T-cell (primary cell): Measurements from ENCODE around the gene LUZP2. TPM values are rescaled to one million over a fixed set of nuclear protein-coding genes. Genes with fewer than 3 reads are reported as not detected.

Source experiments
- ATAC-seq, 4 experiments: fragments of 200-7000 bp in 3 of 4; fragments of 150-1000 bp in 1 of 4; cut with Tn5 transposase; replicated peaks in 1 of 4; 1 replicate in 3 of 4; 2 replicates in 1 of 4; pipeline ENCODE4 v1.10.0; 2021; ENCODE audit warnings: moderate library complexity in 3 of 4, mild to moderate bottlenecking in 2 of 4, moderate number of reproducible peaks in 1 of 4
- CTCF ChIA-PET, 2 donors: fragments of 300-600 bp; sonication (Branson Sonifier 250); formaldehyde crosslinking; loops; one replicate each; lab custom pipeline; 2022; ENCODE audit warnings: antibody characterized with exemption in 2 of 2; lab: Charles Lee
- POLR2A ChIA-PET, 2 donors: fragments of 300-600 bp; sonication (Branson Sonifier 250); formaldehyde crosslinking; loops; one replicate each; lab custom pipeline; 2022; ENCODE audit warnings: antibody characterized with exemption in 2 of 2; lab: Charles Lee
- DNase-seq, 35 experiments: peaks; one replicate each; pipeline versions ENCODE4 v3.0.0 to v3.0.0-alpha.2; 2013 to 2023
- H3K27ac ChIP-seq: one replicate; pipeline ENCODE4 v1.5.1; 2013; ENCODE audit warnings: low read length
- H3K27me3 ChIP-seq, 2 experiments: replicated peaks in 1 of 2; 1 replicate in 1 of 2; 2 replicates in 1 of 2; pipeline versions ENCODE4 v1.6.1 to v1.7.0; 2013; ENCODE audit warnings: low read length in 1 of 2, mixed read lengths in 1 of 2; ENCODE audit not compliant: control insufficient read depth in 2 of 2, insufficient read depth in 2 of 2; ENCODE audit errors: extremely low read depth in 1 of 2
- H3K36me3 ChIP-seq, 2 donors: 1 replicate in 1 of 2; 2 replicates in 1 of 2; pipeline versions ENCODE4 v1.6.1 to v1.7.0; 2013; ENCODE audit warnings: low read length in 1 of 2; ENCODE audit not compliant: control insufficient read depth in 2 of 2, insufficient read depth in 1 of 2; ENCODE audit errors: extremely low read depth in 1 of 2
- H3K4me1 ChIP-seq, 2 experiments: 1 replicate in 1 of 2; 2 replicates in 1 of 2; pipeline versions ENCODE4 v1.6.1 to v1.7.0; 2013; ENCODE audit warnings: low read length in 2 of 2, mixed read lengths in 1 of 2; ENCODE audit not compliant: insufficient read depth in 2 of 2, control insufficient read depth in 1 of 2; ENCODE audit errors: extremely low read depth in 1 of 2
- H3K4me3 ChIP-seq, 2 donors: 1 replicate in 1 of 2; 2 replicates in 1 of 2; pipeline versions ENCODE4 v1.5.1 to v1.7.0; 2013; ENCODE audit warnings: mild to moderate bottlenecking in 2 of 2, low read length in 1 of 2, moderate library complexity in 1 of 2; ENCODE audit not compliant: control insufficient read depth in 1 of 2; ENCODE audit errors: extremely low read depth in 1 of 2
- H3K9me3 ChIP-seq: 2 replicates; pipeline ENCODE4 v1.7.0; 2013
- H3K27ac Mint-ChIP-seq, 2 donors: one replicate each; pipeline ENCODE4 v1.8.0; 2020 to 2021; ENCODE audit warnings: mild to moderate bottlenecking in 2 of 2, mixed read lengths in 2 of 2
- H3K27me3 Mint-ChIP-seq, 2 donors: one replicate each; pipeline ENCODE4 v1.8.0; 2021 to 2022; ENCODE audit warnings: mixed read lengths in 2 of 2
- H3K36me3 Mint-ChIP-seq: one replicate; pipeline ENCODE4 v1.8.0; 2021; ENCODE audit warnings: mixed read lengths
- H3K4me1 Mint-ChIP-seq, 3 donors: one replicate each; pipeline ENCODE4 v1.8.0; 2020 to 2022; ENCODE audit warnings: mixed read lengths in 3 of 3, mild to moderate bottlenecking in 1 of 3
- H3K4me3 Mint-ChIP-seq, 3 donors: one replicate each; pipeline ENCODE4 v1.8.0; 2020 to 2022; ENCODE audit warnings: mild to moderate bottlenecking in 3 of 3, mixed read lengths in 3 of 3, moderate library complexity in 3 of 3
- H3K9me3 Mint-ChIP-seq, 3 donors: one replicate each; pipeline ENCODE4 v1.8.0; 2020 to 2022; ENCODE audit warnings: mixed read lengths in 3 of 3
- WGBS: methylation state at CpG from one replicate; pipeline ENCODE4 v1.1.5; 2013; ENCODE audit warnings: missing lambda C conversion rate; ENCODE audit not compliant: insufficient coverage; 5-methylcytosine and 5-hydroxymethylcytosine counted together
- total RNA-seq, 35 experiments: library from RNA in 6 of 35; stranded (reverse) in 6 of 35; fragments of 120-200 nt in 1 of 35; gene quantifications; one replicate each; pipeline versions ENCODE4 v1.2.1 to v1.2.4 and lab custom pipeline; 2013 to 2026

Gene LUZP2
- total RNA-seq, 5 donors from 2014 or later (not counting 1 experiment from before 2014, with no cell fraction given) = not detected

- POLR2A ChIA-PET = no interaction called here
- CTCF ChIA-PET = no interaction called here
- H3K9me3 Mint-ChIP-seq = peaks cover 8 to 28% (median 25%) of the 10 kb centered on the region in 3 donors
- Histone ChIP-seq H3K9me3 (no peaks in the 10 kb centered on the region), H3K4me1 (no peaks in the 10 kb centered on the region), H3K4me3 (no peak overlapping the region), H3K27ac (no peak overlapping the region), H3K27me3 (no peaks in the 10 kb centered on the region), H3K36me3 (no peaks in the 10 kb centered on the region)
- H3K4me3 Mint-ChIP-seq = no peak overlapping the region
- no peak for DNase-seq
- no peaks in the 10 kb centered on the region for H3K4me1 Mint-ChIP-seq
- ATAC-seq = no peak
- no peaks in the 10 kb centered on the region for H3K36me3 Mint-ChIP-seq
- H3K27ac Mint-ChIP-seq = no peak overlapping the region
- peaks cover 0 to 3% of the 10 kb centered on the region in 2 donors for H3K27me3 Mint-ChIP-seq
Observed at GRCh38 chr11:24704716-24705115, 207.9 kb downstream of the LUZP2 start.

GRCh38 chr11:24705474-24705873 lies 208.6 kb downstream of the LUZP2 start:
- ChIA-PET POLR2A (no interaction called here), CTCF (interaction anchor here in 1 of 2 donors (0.6 kb wide), 1 partner anchor 36 kb away, joined by 4 read pairs; no protein-coding TSS in a partner anchor)
- Mint-ChIP-seq H3K9me3 (peaks cover 8 to 30% (median 28%) of the 10 kb centered on the region in 3 donors), H3K27me3 (peaks cover 0 to 3% of the 10 kb centered on the region in 2 donors), H3K4me3 (no peak overlapping the region), H3K27ac (no peak overlapping the region), H3K4me1 (no peaks in the 10 kb centered on the region), H3K36me3 (no peaks in the 10 kb centered on the region)
- ATAC-seq (no peak), DNase-seq (no peak)
- H3K27me3 ChIP-seq = no peaks in the 10 kb centered on the region
- H3K9me3 ChIP-seq = no peaks in the 10 kb centered on the region
- no peaks in the 10 kb centered on the region for H3K4me1 ChIP-seq
- no peak overlapping the region for H3K27ac ChIP-seq
- H3K4me3 ChIP-seq = no peak overlapping the region
- H3K36me3 ChIP-seq = no peaks in the 10 kb centered on the region

GRCh38 chr11:24708616-24709015 lies 211.8 kb downstream of the LUZP2 start:
- Mint-ChIP-seq H3K9me3 (peaks cover 7 to 33% (median 14%) of the 10 kb centered on the region in 3 donors), H3K4me1 (no peaks in the 10 kb centered on the region), H3K27ac (no peak overlapping the region), H3K36me3 (no peaks in the 10 kb centered on the region), H3K4me3 (no peak overlapping the region), H3K27me3 (no peaks in the 10 kb centered on the region)
- ATAC-seq (no peak), DNase-seq (no peak)
- no CpG with 5 or more reads among the region's 1 CpG for WGBS
- Histone ChIP-seq H3K27ac (no peak overlapping the region), H3K4me3 (no peak overlapping the region), H3K4me1 (no peaks in the 10 kb centered on the region), H3K27me3 (no peaks in the 10 kb centered on the region), H3K36me3 (no peaks in the 10 kb centered on the region), H3K9me3 (no peaks in the 10 kb centered on the region)
- ChIA-PET POLR2A (no interaction called here), CTCF (no interaction called here)

- H3K36me3 Mint-ChIP-seq = no peaks in the 10 kb centered on the region
- no peak overlapping the region for H3K4me3 Mint-ChIP-seq
- no peak for ATAC-seq
- H3K4me1 Mint-ChIP-seq = no peaks in the 10 kb centered on the region
- Histone ChIP-seq H3K4me1 (no peaks in the 10 kb centered on the region), H3K36me3 (no peaks in the 10 kb centered on the region), H3K27ac (no peak overlapping the region), H3K4me3 (no peak overlapping the region), H3K27me3 (no peaks in the 10 kb centered on the region), H3K9me3 (no peaks in the 10 kb centered on the region)
- H3K9me3 Mint-ChIP-seq = peaks cover 7 to 33% (median 14%) of the 10 kb centered on the region in 3 donors
- ChIA-PET POLR2A (no interaction called here), CTCF (interaction anchor here (0.7 kb wide), 2 partner anchors 11 to 196 kb away, joined by 8 to 19 read pairs; no protein-coding TSS in a partner anchor)
- no peak for DNase-seq
- no peak overlapping the region for H3K27ac Mint-ChIP-seq
- H3K27me3 Mint-ChIP-seq = no peaks in the 10 kb centered on the region
- 57% methylated on average over 1 of the region's 2 CpGs for WGBS
Observed at GRCh38 chr11:24709928-24710565, 213.2 kb downstream of the LUZP2 start.

- H3K27me3 Mint-ChIP-seq = no peaks in the 10 kb centered on the region
- CTCF ChIA-PET = no interaction called here
Observed at GRCh38 chr11:24714601-24715000, 217.7 kb downstream of the LUZP2 start.

GRCh38 chr11:24716403-24716802 lies 219.6 kb downstream of the LUZP2 start:
- H3K27me3 Mint-ChIP-seq = no peaks in the 10 kb centered on the region

More at GRCh38 chr11:24714601-24715000, 217.7 kb downstream of the LUZP2 start:
- Mint-ChIP-seq H3K36me3 (no peaks in the 10 kb centered on the region), H3K4me1 (no peaks in the 10 kb centered on the region), H3K4me3 (no peak overlapping the region), H3K27ac (no peak overlapping the region), H3K9me3 (peaks cover 9 to 37% (median 19%) of the 10 kb centered on the region in 3 donors)
- Histone ChIP-seq H3K27me3 (no peaks in the 10 kb centered on the region), H3K9me3 (no peaks in the 10 kb centered on the region), H3K4me3 (no peak overlapping the region), H3K36me3 (no peaks in the 10 kb centered on the region), H3K4me1 (no peaks in the 10 kb centered on the region), H3K27ac (no peak overlapping the region)
- POLR2A ChIA-PET = no interaction called here
- no CpG with 5 or more reads among the region's 1 CpG for WGBS
- DNase-seq (no peak), ATAC-seq (no peak)

More at GRCh38 chr11:24716403-24716802, 219.6 kb downstream of the LUZP2 start:
- no peak for DNase-seq
- Mint-ChIP-seq H3K9me3 (peaks cover 6 to 32% (median 15%) of the 10 kb centered on the region in 3 donors), H3K4me1 (no peaks in the 10 kb centered on the region), H3K4me3 (no peak overlapping the region), H3K27ac (no peak overlapping the region), H3K36me3 (no peaks in the 10 kb centered on the region)
- Histone ChIP-seq H3K9me3 (no peaks in the 10 kb centered on the region), H3K4me1 (no peaks in the 10 kb centered on the region), H3K36me3 (no peaks in the 10 kb centered on the region), H3K4me3 (no peak overlapping the region), H3K27me3 (no peaks in the 10 kb centered on the region), H3K27ac (no peak overlapping the region)
- CTCF ChIA-PET = no interaction called here
- no peak for ATAC-seq
- POLR2A ChIA-PET = no interaction called here
- no CpG with 5 or more reads among the region's 5 CpGs for WGBS
